NCI-H146 treated with DMSO at 0.1 percent for 48 hours (cell line): ENCODE data around the gene FN3K.
A peak's percentile ranks its signal among the peaks of the same experiment; 100 is the strongest.

Experiments
- DNase-seq: peaks from one replicate; lab custom pipeline; 2025; ENCODE audit not compliant: unreplicated experiment; lab: John Stamatoyannopoulos, UW

The FN3K gene

DNA sequence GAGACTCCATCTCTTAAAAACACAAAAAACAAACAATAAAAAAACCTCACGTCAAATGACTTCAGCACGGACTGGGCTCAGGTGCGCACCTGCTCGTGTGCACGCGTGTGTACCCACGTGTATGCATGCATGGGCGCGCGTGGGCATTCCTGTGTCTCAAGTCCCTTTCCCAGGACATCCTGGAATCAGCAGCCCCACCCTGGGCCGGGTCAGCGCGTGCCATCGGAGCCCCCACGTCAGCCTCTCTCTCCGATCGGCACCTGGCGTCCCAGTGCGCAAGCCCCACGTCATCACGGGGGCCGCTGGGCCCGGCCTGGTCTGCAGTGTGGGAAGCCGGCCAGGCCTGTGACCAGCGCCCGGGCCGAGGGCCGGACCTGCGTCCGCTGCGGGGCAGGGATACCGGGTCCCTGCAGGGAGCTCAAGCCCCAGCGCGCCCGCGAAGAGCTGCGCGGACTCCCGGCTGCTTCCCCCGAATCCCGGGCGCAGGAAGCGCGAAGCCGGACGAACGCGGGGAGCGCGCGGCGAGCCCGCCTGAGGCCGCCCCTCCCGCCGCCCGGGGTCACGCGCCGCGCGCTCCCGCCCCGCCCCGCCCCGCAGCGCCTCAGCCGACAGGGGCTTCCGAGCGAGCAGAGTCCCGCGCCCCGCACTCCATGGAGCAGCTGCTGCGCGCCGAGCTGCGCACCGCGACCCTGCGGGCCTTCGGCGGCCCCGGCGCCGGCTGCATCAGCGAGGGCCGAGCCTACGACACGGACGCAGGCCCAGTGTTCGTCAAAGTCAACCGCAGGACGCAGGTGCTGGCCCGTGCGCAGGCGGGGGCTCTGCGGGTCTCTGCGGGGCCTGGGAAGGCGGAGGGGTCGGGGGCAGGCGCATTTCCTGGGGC is at the start of gene FN3K:
Gene FN3K, plus strand, starts transcription at position 629 of the 880 bp plus-strand sequence. Its CDS starts 22 bp downstream, at position 651.
- peak; percentile 38 for DNase-seq

DNA sequence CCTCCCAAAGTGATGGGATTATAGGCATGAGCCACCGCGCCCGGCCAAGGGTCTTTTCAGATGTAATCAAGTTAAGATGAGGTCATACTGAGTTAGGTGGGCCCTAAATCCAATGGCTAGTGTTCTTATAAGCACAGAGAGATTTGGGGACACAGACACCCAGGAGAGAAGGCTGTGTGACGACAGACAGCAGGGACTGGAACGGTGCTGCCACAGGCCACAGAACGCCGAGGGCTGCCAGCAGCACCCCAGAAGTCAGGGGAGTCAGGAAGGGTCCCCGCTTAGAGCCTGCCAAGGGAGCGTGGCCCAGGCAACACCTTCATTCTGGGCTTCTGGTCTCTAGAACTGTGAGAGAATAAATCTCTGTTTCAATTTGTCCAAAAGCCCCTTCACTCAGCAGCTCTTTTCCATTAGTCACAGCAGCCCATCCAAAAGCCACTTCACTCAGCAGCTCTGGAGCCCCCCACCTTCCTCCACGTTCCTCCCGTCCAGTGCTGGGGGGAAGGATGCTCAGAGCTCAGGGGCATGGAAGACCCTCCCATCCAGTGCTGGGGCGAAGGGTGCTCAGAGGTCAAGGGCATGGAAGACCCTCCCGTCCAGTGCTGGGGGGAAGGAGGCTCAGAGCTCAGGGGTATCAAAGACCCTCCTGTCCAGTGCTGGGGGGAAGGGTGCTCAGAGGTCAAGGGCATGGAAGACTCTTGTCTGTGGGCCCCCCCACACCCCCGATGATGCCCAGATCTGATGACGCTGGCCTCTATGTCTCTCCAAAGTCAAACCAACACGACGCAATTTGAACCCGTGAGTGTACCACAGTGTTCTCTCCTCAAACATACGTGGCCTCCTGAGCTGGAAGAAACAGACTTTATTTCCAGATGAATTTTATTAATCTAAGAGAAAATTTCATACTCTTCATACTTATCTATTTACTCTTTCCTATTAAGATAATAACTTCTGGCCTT is 48.8 kb upstream of the FN3K start:
- DNase-seq = no peak

DNA sequence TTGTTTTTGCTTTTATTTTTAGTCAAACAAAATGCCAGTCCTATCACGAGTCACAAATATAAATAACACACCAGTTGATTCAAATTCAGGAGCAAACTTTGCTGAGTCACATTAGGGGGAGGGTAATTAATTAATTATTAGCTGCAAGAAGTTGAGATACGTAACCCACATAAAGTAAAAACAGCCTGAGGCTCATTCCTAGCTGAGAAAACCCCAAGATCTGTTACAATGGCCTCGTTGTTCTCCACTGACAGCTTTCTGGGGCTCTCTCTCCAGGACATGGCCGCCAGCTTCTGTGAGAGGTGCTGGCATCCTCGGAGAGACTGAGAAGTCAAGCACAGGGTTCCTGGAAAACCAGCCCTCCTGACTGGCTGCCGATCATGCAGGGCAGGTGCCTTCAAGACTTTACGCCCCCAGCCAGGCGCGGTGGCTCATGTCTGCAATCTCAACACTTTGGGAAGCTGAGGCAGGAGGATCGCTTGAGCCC is 48.0 kb upstream of the FN3K start:
- no peak for DNase-seq

DNA sequence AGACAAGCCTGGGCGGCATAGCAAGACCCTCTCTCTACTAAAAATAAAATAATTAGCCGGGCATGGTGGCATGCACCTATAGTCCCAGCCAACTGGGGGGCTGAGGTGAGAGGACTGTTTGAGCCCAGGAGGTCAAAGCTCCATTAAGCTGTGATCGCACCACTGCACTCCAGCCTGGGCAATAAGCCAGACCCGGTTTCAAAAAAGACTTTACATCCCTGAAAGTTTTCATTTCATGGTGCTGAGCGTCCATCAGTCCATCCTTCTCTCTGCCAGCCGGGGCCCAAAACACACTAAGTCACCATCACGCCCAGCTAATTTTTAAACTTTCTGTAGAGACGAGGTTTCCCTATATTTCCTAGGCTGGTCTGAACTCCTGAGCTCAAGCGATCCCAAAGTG is 47.5 kb upstream of the FN3K start:
- DNase-seq = no peak

DNA sequence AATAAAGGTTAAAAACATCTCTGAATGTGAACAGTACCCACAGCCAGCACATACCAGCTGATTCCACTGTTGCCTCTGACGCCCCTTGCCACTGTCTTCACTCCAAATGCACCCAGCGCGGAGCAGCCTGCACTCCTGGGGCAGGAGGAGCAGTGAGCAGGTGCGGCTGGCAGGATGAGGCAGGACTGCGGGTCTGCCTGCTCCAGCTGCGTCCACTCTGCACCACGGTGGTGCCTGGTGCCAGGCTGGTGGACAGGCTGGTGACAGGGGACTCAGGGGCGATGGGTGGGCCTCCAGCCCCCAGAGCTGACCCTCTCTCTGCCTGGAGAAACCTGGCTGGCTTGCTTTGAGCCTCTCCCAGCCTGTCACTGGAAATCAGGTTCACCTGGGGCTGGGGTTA is 46.3 kb upstream of the FN3K start:
- DNase-seq = no peak

DNA sequence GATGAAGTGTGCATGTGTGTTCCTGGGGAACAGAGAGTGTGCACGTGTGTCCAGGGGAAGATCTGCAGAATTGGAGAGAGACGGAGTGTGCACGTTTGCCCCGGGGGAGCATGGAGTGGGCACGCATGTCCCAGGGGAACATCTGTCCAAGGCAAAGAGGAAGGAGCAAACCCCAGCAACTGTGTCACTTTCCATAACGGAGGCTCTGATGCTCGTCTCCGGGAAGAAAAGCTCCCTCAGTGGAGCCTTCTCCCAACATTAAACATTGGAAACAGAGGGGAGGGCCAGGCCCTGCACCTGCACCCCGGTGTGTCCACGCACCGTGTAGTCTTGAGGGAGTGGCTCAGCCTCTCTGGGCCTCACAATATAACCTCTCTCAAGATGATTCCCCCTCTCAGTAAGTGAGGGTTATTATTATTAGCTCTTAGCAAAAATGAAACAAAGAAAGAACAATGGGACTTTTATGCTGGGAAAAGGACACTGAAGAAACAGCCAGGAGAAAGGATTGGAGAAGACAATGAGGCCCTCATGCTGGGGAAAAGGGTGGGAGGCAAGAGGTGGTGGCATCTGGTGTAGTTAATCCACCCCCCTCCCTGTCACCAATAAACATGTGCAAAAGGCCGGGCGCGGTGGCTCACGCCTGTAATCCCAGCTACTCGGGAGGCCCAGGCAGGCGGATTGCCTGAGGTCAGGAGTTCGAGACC is 44.5 kb upstream of the FN3K start:
- no peak for DNase-seq

DNA sequence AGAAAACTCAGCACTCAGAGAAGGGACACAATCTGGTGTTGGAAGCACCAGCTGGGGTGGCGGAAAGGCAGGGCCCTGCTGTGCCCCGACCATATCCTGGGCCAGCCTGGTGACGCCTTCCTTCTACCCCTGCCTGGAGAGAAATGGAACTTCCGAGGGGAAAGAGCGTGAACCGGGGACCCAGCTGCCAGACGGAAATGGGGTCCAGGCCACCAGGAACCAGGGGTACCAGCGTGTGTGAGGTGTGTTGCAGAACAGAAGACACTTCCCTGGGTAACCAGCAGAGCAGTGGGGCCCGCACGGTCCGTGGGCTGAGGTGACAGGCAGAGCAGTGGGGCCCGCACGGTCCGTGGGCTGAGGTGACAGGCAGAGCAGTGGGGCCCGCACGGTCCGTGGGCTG is 43.7 kb upstream of the FN3K start:
- DNase-seq = no peak

DNA sequence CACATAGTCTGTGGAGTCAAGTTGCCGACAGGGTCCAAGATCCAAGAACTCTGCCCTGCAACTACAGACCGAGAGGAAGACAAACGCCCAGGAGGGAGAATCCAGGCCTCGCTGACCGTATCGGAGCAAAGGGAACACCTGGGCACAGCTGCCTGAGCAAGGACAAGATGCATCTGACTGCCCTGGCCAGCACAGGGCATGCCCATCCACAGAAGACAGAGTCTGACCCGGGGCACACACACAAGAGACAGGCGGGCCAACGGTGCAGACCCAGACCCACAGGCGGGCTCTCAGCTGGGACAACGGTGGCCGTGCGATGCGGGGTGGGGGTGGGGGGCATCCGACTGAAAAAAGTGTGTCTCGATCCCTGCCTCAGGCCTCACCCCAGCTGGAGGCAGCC is 43.1 kb upstream of the FN3K start:
- DNase-seq = no peak

DNA sequence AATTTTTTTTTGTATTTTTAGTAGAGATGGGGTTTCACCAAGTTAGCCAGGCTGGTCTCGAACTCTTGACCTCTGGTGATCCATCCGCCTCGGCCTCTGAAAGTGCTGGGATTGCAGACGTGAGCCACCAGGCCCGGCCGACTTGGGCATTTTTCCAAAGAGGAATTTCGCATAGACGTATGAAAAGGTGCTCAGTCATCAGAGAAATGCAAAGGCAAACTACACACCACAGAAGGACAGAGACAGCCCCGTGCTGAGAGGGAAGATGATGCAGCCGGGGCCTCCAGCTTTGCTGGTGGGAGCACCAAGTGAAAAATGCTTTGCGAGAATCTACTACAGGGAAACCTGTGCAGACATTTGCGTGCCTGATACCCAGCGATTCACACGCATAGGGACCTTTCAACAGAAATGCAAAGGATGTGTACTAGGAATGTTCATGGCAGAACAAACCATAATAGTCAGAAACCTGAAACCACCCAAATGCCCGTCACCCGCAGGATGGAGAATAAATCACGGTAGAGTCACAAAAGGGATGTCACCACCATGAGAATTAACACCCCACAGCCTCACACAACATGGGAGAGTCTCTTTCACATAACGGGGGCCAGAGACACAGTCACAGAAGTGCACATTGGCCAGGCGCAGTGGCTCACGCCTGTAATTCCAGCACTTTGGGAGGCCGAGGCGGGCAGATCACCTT is 42.1 kb upstream of the FN3K start:
- DNase-seq = no peak

DNA sequence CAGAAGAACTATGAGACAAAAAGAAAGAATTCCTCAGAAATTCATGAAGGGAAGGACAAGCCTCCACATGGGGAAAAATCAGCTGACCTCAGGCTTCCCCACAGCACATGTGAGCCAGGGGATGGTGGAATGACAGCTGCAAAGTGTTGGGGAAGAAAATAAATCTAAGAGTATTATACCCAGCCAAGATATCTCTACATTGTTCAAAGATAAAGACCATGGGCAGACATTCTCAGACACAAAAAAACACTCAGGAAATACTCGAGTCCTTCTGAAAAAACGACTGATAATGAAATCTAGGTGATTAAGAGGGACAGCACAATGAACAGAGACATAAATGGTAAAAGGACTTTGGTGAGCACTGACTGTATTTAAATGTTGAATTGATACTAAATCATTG is 40.8 kb upstream of the FN3K start:
- no peak for DNase-seq

DNA sequence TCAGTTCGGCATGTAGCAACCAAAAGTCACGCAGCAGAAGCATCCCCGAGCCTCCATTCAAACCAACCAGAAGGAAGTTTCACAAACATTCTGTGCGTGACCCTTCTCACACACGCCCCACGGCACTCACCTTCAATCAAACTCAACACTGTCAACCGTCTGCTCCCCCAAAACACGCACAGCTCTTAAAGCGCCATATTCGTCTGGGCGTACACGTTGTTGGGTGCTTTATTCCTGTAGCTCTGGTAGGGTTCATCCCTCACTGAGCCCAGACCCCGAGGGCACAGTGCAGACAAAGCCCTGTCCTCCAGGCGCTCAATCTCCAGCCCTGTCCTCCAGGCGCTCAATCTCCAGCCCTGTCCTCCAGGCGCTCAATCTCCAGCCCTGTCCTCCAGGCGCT is 39.2 kb upstream of the FN3K start:
- DNase-seq = no peak

DNA sequence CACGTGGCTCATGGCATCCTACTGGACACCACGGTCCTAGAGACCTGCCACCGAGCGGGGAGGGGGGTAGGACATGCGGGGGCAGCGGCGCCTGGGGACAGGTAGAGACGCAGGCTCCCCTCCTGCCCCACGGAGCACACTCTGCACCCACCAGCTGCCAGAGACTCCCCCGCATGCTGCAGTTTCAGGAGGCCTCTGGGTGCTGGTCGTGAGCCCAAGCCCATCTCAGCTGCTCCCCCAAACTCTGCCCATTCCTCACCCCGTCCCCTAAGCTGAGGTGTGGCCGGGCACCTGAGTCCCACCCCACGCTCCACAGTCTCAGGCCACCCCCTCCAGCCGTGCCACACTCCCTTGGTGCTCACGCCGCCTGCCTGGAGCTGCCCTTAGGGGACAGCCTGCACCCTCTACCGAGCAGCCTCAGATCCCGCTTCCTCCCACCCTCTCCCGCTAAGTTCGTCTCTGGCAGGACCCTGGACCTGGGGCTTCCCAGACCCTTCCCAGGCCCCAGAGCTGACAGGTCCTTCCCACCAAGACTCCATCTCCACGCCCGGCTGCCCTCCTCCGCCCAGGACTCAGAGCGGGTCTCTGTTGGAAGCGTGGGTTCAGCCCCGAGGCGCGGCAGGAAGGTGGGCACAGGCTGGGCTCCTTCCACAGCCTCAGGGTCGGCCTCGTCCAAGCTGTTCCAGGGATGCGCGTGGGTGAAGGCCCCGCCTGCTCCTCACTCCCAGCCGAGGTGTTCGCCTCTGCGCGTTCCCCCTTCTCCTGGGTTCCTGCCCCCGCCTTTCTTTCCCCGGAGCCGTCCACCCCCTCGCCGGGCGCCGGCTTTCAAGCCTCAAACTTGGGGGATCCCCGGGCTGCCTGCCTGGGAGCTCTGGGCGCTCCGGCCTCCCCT is 38.3 kb upstream of the FN3K start:
- DNase-seq = no peak

DNA sequence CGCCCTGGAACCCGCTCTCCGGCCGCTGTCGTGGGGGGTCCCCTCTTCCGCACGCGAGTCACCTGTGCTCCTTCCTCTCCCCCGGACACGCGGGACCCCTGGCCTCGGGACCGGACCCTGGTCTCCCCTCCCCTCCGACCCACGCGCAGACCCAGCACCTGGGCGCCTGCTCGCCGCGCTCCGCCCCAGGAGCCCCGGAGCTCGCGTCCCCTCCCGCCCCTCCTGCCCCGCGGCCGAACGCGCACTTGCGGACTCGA is 37.7 kb upstream of the FN3K start:
- DNase-seq = no peak

DNA sequence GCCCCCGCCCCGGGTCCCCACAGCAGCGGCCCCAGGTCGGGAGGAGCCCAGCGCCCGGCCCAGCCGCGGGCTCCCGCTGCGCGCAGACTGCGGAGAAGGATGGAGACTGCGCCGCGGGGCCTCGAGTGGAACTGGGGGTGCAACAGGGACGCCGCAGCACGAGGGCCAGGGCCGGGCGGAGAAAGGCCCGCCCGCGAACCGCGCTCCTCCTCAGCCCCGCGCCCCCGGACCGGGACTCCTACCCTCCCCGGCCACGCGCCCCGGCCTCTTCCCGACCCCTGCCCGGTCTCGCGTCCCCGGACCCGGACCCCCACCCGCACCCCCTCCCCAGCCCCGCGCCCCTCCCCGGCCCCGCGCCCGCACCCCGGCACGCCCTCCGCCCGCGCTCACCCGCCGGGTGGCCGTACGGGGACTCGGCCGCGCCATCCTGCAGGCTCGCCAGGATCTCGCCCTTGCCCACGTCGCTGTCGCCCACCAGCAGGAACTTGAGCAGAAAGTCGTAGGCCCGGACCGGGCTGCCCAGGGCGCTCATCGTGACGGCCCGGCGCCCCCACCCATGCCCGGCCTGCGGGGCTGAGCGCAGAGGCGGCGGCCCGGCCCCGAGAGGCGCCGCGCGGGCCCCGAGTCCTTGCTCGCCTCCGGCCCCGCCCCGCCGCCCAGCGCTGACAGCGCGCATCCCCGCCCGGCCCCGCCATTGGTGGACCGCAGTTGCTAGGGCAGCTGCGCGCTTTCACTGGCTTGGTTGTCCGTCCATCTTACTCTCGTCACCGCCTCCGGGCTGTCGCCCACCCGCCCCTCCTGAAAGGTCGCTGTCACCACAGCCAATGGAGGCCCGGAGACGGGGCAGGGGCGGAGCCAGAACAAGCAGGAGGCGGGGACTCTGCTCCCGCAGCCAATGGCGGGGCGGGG is 37.1 kb upstream of the FN3K start, which contains the start of gene RAB40B:
Gene RAB40B, minus strand, starts transcription at position 634 of the 909 bp plus-strand sequence. Its CDS starts 102 bp downstream, at position 532.
- DNase-seq = peak; percentile 95

DNA sequence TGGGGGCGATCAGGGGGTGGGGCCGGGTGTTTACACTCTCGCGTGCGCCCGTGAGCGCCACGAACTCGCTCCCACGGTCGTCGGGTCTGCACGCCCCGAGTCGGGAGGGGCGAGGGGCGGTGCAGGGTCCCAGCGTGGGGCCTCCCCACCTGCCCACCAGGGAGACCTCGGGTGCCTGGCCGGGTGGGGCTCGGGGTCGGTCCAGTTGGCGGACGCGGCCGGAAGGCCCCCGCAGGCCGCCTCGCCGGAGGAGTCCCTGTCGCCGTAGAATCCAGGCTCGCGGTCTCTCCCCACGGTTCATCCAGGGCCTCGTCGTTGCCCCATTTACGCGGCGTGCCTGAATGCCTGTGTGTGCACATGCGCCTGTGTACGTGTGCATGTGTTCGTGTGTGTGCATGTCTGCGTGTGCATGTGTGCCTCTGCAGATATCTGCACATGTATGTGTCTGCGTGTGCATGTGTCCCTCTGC is 36.4 kb upstream of the FN3K start:
- DNase-seq = no peak

DNA sequence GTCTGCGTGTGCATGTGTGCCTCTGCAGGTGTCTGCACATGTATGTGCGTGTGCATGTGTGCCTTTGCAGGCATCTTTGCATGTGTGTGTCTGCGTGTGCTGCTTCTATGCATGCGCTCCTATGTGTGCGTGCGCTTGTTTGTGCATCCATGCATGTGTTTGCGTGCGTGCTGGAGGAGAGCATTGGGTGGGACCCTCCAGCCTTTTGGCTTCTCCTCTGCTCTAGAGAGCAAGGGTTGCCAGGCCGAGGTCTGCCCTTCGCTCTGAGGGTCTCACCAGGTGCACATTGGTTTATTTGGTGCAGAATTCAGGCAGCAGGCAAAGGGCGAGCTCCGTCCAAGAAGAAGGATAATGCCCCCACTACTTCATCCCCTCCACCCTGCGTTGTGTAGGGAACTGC is 35.9 kb upstream of the FN3K start:
- DNase-seq = no peak

DNA sequence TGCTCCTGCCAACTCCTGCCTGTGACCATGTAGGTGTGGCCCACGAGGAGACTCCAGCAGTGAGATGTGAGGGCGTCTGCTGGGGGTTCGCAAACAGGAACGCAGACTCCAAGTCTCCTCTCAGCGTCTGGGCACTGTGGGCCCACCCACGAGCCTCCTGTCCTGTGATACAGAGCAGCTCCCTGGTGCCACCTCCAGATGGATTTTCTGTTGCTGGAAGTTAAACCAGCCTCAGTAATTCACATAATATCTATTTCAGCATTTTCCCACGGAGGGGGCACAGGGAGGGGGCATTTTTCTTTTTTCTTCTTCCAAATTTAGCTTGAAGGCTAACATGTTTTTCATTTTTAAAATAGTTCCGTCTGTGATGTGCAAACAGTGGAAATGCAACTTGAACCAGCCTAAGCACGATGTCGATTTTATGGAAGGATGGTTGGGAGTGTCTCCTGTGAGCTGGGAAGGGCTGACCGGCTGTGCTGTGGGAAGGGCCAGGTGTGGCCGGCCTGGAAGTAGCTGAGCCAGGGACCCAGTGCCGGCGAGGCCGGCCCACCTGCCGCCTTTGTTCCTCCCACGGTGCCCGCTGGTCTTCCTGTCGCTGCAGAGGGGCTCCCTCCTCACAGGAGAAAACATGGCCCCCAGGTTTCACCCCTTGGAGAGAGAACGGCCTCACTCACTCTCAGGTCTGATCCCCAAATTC is 33.0 kb upstream of the FN3K start:
- no peak for DNase-seq
